GM10266 (cell line): ENCODE data around the gene CACNA1C.

Experiments used
- DNase-seq: peaks from one replicate; pipeline ENCODE4 v3.0.0; 2012; ENCODE audit errors: extremely low spot score
- CTCF ChIP-seq: IDR thresholded peaks from 2 replicates; pipeline ENCODE4 v1.5.1; 2012; ENCODE audit warnings: mild to moderate bottlenecking, low read depth; ENCODE audit not compliant: control insufficient read depth, insufficient read depth; ENCODE audit errors: missing control alignments

Gene CACNA1C

GRCh38 chr12:2411616-2412304 lies 359.0 kb downstream of the CACNA1C start:
- DNase-seq: no peak
- no peak for TF ChIP-seq CTCF

GRCh38 chr12:2412305-2412643 lies 359.5 kb downstream of the CACNA1C start:
- no peak for TF ChIP-seq CTCF
- no peak for DNase-seq

- no peak for TF ChIP-seq CTCF
- no peak for DNase-seq
Observed at GRCh38 chr12:2413301-2413700, 360.5 kb downstream of the CACNA1C start.

GRCh38 chr12:2413999-2414792 lies 361.4 kb downstream of the CACNA1C start:
- no peak for TF ChIP-seq CTCF
- DNase-seq: no peak

- DNase-seq: no peak
- no peak for TF ChIP-seq CTCF
Observed at GRCh38 chr12:2414810-2415567, 362.2 kb downstream of the CACNA1C start.

- DNase-seq: no peak
- no peak for TF ChIP-seq CTCF
Observed at GRCh38 chr12:2415568-2415944, 362.8 kb downstream of the CACNA1C start.
